GM12872 (cell line): Measurements from ENCODE around the gene TOR1AIP1.

Experiments used
- CTCF ChIP-seq: IDR thresholded peaks from 3 replicates; pipeline ENCODE4 v1.5.1; 2011; ENCODE audit warnings: low read depth, mild to moderate bottlenecking, low read length, moderate library complexity; ENCODE audit not compliant: insufficient read depth

The TOR1AIP1 gene

GRCh38 chr1:179888071-179888470, 6.0 kb downstream of the TOR1AIP1 start:
- TF ChIP-seq CTCF, result no peak

DNA sequence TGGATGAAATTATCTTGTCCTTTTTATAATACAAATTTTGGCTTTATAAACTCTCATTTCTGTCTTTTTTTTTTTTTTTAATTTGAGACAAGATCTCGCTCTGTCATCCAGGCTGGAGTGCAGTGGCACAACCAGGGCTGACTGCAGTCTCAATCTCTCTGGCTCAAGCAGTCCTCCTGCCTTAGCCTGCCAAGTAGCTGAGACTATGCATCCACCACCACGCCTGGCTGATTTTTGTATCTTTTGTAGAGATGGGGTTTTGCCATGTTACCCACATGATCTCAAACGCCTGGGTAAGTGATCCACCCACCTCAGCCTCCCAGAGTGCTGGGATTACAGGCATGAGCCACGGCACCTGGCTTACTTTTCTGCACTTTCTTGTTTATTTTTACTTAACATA, 7.5 kb downstream of the TOR1AIP1 start:
- no peak for TF ChIP-seq CTCF

- TF ChIP-seq CTCF, result no peak
Observed at GRCh38 chr1:179910934-179911333, 28.8 kb downstream of the TOR1AIP1 start.

DNA sequence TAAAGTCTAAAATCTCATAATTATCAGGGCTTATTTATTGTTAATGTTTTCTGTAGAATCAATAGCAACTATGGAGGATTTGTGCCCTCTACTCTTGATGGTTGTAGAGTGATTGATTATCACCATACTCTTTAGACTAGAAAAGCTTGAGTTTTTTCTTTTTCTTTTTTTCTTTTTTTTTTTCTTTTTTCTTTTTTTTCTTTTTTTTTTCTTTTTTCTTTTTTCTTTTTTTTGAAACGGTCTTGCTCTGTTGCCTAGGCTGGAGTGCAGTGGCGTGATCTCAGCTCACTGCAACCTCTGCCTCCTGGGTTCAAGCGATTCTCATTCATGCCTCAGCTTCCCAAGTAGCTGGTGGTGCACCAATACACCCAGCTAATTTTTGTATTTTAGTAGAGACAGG, 29.7 kb downstream of the TOR1AIP1 start:
- no peak for TF ChIP-seq CTCF

- no peak for TF ChIP-seq CTCF
Observed at GRCh38 chr1:179917601-179918429, 35.7 kb downstream of the TOR1AIP1 start.

DNA sequence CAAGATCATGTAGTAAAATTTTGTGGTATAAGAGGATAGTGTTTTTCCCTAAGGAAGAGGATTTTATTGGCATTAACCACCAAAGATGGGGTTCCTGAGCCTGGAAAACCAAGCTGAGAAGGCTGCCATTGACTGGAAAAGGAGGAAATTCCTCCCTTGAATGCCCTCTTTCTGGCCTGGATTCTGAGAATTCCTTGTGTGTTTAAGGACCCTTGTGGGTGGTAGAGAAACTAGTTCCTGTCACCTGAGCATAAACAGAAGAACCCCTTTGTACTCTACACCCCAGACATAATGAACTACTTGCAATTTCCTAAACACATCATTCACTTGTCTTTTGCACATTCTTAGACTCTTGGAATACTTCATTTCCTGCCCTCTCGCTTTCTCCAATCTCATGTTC, 39.4 kb downstream of the TOR1AIP1 start:
- TF ChIP-seq CTCF, result no peak

DNA sequence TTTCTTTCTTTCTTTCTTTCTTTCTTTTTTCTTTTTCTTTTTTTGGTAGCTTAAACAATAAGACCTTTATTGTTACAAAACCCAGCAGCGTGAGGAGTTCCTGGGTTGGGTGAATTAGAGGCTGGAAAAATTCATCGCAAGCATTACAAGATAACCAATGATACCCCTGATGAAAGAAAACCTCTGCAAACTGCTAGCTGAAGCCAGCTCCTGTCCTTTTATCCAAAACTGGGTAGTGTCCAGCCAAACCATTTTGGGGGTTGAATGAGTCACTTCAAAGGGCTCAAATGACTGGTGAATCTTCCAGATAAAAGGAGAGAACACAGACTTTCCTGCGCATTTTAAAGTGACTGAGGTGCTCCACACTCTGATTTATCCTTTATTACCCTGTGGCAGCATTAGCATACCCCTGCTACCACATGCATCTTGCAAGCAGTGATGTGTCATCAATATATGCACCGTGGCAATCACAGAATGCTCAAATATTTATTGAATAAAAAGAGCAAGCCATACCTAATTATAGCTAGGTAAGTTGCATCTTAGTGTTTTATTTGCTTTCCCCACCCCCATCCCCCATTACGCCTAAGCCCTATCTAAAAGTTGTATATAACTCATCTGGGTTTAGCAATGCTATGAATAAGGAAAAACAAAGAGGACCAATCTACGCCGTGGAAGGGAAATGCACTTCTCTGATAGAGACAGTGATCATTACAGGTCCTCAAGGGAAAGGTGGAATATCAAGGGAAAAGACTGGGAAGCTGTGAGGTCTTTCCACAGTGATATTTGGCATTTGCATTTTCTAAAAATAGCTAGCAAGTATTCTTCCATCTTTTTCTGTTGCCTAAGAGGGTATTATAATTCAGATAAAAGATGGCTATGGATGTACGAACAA, 40.1 kb downstream of the TOR1AIP1 start:
- no peak for TF ChIP-seq CTCF
